Progenitor cell of endocrine pancreas (in vitro differentiated cells): ENCODE results near the gene ATP8B1. TPM values are rescaled to one million over a fixed set of nuclear protein-coding genes. Genes with fewer than 3 reads are reported as not detected.
A peak's percentile ranks its signal among the peaks of the same experiment; 100 is the strongest.

Experiments
- DNase-seq: peaks from one replicate; pipeline ENCODE4 v3.0.0; 2021; ENCODE audit warnings: low spot score; ENCODE audit not compliant: unreplicated experiment
- H3K27ac Mint-ChIP-seq: 2 replicates; pipeline ENCODE4 v1.8.0; 2021; ENCODE audit warnings: mild to moderate bottlenecking, moderate library complexity, mixed read lengths
- H3K27me3 Mint-ChIP-seq: 2 replicates; pipeline ENCODE4 v1.8.0; 2021; ENCODE audit warnings: mixed read lengths
- H3K36me3 Mint-ChIP-seq: 2 replicates; pipeline ENCODE4 v1.8.0; 2022; ENCODE audit warnings: mixed read lengths; ENCODE audit not compliant: insufficient read depth
- H3K4me1 Mint-ChIP-seq: 2 replicates; pipeline ENCODE4 v1.8.0; 2021; ENCODE audit warnings: low read depth, mixed read lengths
- H3K4me3 Mint-ChIP-seq: 2 replicates; pipeline ENCODE4 v1.8.0; 2021; ENCODE audit warnings: low read depth, mild to moderate bottlenecking, moderate library complexity, mixed read lengths
- H3K9me3 Mint-ChIP-seq: 2 replicates; pipeline ENCODE4 v1.8.0; 2021; ENCODE audit warnings: low read depth, mixed read lengths
- CTCF ChIP-seq: fragments of 200-600 bp; sonication (generic); IDR thresholded peaks from one replicate; pipeline ENCODE4 v1.5.0; 2021; ENCODE audit warnings: antibody characterized with exemption, mild to moderate bottlenecking; ENCODE audit not compliant: unreplicated experiment
- total RNA-seq: library from RNA; stranded (reverse); gene quantifications from 2 replicates; pipeline ENCODE4 v1.2.1, GENCODE V29; 2021

ATP8B1 gene
- total RNA-seq, 1 donor from 2014 or later, result 21.9 TPM

GRCh38 chr18:57754577-57755338, 48.4 kb downstream of the ATP8B1 start:
- Mint-ChIP-seq H3K4me1 (peaks cover 25% of the 10 kb centered on the region), H3K4me3 (no peak overlapping the region), H3K36me3 (peaks cover 16% of the 10 kb centered on the region), H3K27me3 (no peaks in the 10 kb centered on the region), H3K9me3 (peaks cover 4% of the 10 kb centered on the region), H3K27ac (no peak overlapping the region)
- TF ChIP-seq CTCF, result no peak
- no peak for DNase-seq

- peaks cover 41% of the 10 kb centered on the region for H3K4me1 Mint-ChIP-seq
- H3K9me3 Mint-ChIP-seq, result peaks cover 4% of the 10 kb centered on the region
- DNase-seq, result no peak
- H3K27ac Mint-ChIP-seq, result no peak overlapping the region
- H3K36me3 Mint-ChIP-seq, result peaks cover 9% of the 10 kb centered on the region
- TF ChIP-seq CTCF, result no peak
- no peaks in the 10 kb centered on the region for H3K27me3 Mint-ChIP-seq
- H3K4me3 Mint-ChIP-seq, result no peak overlapping the region
These were observed 50.1 kb downstream of the ATP8B1 start for GRCh38 chr18:57753063-57753462.

GRCh38 chr18:57749604-57749970, 53.5 kb downstream of the ATP8B1 start:
- Mint-ChIP-seq H3K4me1 (peaks cover 40% of the 10 kb centered on the region), H3K27me3 (no peaks in the 10 kb centered on the region), H3K9me3 (no peaks in the 10 kb centered on the region), H3K36me3 (no peaks in the 10 kb centered on the region), H3K4me3 (no peak overlapping the region), H3K27ac (no peak overlapping the region)
- DNase-seq, result no peak
- TF ChIP-seq CTCF, result no peak

- H3K9me3 Mint-ChIP-seq, result no peaks in the 10 kb centered on the region
- DNase-seq, result no peak
These were observed 54.1 kb downstream of the ATP8B1 start for GRCh38 chr18:57748770-57749603.

More at GRCh38 chr18:57748770-57749603, 54.1 kb downstream of the ATP8B1 start:
- no peaks in the 10 kb centered on the region for H3K36me3 Mint-ChIP-seq
- H3K27ac Mint-ChIP-seq, result peak overlapping the region; percentile 56
- TF ChIP-seq CTCF, result no peak
- H3K27me3 Mint-ChIP-seq, result no peaks in the 10 kb centered on the region
- no peak overlapping the region for H3K4me3 Mint-ChIP-seq
- peaks cover 39% of the 10 kb centered on the region for H3K4me1 Mint-ChIP-seq
